ENCODE data around the gene GUCY1A2. TPM values are rescaled to one million over a fixed set of nuclear protein-coding genes. Genes with fewer than 3 reads are reported as not detected.

GUCY1A2 gene
- polyA plus RNA-seq, 1 donor: 5.9 TPM

DNA sequence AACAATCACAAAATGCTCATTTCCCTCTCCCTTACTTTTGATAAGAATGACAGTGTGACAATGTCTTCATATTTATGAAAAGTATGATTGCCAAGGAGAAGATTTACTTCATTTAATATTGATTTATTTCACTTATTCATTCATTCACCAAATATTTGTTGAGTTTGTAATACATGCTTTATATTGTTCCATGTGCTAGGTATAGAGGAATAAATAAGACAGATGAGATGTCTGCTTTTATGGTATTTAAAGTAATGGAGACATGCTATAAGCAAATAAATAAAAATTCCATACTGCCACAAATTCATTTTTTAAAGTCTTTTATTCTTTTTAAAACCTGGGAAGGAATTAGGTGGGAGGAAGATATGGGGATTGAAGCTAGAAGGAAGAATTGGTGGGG is 289.4 kb downstream of the GUCY1A2 start:
- no peak for DNase-seq

DNA sequence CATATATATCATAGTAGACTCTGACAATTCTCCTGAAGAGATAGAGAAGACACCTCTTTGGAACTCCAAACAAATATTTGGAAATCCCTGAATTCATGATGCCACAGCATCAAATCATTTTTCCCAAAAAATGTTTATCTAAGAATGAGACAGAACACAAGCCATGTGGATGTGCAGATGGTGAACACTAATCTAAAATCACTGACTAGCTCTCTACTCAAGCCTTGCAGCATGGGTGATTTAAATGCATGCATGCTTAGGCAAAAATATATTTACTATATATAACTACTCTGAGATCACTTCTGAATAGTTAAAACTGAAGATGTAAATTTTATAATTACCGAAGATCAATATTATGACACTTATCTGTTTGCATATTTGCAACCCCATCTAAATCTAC is 289.9 kb downstream of the GUCY1A2 start:
- no peak for DNase-seq

DNA sequence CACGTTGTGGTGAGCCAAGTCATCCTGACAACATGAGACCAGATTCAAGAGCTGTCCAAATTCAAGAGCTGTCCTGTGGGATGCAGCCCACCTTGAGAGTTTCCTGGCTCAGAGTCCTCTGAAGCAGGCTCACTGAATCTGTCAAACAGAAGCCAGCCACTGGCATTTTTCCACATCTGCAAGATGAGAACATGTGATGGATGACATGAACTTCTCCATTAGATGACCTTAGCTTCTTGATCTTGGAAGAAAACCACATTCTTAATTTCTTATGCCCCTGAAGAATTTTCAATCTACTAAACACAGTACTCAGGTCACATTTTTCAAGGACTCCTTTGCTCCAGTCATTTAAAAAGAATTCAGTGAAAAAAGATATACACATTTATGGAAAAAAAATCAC is 291.0 kb downstream of the GUCY1A2 start:
- no peak for DNase-seq

DNA sequence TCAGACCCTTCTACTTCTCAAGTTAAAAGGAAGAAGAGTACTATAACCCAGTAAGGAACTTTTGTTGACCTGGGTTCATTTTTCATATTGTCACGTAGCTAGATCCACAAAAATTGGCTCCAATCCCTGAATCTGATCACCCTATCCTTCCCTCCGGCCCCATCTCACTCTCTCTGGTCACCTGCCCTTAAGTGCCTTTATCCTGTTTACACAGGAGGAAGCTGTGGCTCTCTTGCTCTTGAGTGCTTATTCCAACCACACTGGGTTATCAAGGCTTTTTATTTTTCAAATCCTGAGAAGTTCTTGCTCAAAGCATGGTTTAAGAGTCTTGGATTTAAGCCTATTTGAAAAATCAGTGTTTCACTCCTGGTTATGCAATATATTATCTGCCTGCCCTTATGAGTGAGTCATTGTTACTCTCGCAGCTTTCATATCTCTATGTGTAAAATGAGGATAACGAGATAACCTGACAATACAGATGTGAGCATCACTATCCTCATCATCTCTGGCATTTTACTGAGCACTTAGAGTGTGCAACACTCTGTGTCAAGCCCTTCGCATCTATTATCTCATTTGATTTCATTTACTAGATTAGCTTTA is 293.9 kb downstream of the GUCY1A2 start:
- no peak for DNase-seq

DNA sequence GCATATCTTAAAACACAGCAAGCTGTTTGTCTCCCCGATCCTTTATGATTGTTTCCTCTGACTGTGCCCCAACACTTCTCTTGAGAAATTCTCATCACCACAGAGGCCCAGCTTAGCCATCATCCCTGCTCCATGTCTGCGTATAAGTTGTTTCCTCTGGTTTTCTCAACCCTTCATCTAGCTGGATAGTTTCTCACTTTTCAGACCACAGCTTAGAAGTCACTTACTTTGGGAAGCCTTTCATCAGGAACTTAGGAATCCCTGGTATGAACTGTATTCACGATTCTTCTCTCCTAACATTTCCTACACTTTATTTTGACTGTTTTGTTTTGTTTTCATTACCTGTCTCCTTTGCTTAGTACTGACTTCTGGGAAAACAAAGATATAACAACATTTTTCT is 295.2 kb downstream of the GUCY1A2 start:
- no peak for DNase-seq

DNA sequence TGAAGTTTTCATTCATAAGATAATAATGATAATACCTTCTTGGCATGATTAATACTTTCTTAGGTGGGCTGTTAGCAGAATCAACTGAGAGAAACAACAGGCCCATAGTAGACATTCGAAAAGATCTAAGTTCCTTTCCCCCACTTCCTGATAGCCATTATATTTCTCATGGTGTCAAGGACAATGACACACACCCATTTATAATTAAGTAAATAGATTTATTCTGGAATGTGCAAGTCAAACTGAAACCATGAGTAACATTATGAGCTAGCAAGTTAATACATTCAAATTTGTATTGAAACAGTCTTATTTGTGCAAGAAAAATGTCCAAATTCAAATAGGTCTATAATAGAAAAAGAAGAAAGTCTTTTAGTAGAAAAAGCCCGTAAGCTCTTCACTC is 301.1 kb downstream of the GUCY1A2 start:
- DNase-seq: no peak

DNA sequence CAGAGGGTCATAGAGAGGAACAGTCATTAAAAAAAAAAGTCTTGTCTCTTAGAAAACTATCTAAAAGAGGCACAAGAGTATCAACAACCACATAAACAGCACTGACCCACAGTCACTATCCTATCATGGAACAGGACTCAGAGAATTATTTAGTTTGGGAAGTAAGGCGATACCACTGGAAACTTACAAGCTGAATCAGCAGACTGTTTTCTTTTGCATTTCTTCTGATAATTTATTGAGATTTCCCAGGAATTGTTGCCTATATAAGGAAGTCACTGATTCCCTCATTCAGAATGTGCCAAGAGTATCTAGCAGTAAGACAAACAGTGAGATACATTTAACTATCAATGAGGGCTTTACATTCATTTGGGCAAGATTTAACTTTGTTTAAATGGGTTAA is 304.1 kb downstream of the GUCY1A2 start:
- DNase-seq: no peak

DNA sequence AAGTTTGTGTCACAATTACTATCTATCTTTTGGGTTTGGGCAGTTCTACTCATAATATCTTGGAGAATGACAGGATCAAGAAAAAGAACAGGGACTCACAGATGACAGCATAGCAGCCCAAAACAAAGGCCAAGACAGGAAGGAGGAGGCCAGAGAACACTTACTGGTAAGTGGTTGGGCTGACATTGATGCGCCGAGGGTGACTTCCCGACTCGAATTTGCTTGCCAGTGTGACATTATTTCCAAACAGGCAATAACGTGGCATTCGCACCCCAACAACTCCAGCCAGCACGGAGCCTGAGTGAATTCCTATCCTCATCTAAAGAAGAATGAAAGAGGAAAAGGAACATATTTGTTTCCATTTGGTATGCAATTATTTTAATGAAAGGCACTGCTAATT is 309.9 kb downstream of the GUCY1A2 start:
- DNase-seq: no peak

DNA sequence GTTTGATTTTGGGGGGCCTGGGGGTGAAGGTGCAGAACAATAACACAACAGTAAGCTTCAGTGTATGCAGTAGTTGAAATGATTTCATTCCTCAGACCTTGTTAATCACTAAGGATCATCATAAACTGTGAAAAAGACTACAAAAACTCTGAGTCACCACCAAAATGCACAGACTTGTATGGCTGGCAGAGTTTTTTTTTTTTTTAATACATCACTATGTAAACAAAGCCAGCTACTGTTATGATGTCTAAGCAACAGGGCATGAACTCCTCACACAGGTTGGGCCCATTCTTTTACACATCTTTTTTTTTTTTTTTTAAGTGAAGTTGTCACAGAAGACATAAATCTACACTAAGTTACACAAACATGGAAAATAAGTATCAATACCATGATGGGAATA is 311.9 kb downstream of the GUCY1A2 start:
- no peak for DNase-seq

DNA sequence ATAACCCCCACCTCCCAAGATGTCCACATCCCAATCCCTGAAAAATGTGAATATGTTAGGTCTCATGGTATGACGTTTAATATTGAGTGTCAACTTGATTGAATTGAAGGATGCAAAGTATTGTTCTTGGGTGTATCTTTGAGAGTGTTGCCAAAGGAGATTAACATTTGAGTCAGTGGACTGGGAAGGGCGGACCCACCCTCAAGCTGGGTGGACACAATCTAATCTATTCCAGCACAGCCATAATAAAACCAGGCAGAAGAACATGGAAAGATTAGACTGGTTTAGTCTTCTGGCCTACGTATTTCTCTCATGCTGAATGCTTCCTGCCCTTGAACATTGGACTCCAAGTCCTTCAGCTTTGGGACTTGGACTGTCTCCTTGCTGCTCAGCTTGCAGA is 315.5 kb downstream of the GUCY1A2 start:
- no peak for DNase-seq

DNA sequence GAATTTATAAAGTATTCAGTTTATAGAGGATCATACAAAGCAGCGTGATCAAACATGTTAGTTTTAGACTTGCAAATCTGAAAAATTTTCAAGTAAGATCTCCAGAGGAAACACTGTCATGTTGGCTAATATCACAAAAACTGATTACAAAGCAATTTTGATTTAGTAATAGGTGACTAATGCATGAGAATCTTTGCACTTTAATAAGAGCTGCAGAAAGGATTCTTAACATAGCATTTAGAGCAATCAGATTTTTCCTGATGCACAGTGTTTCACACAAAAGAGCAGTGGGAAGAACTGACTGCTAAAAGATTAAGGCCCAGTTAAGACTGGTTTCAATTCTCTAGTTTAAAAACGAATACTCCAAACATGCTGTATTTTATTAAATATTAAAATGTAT is 321.2 kb downstream of the GUCY1A2 start:
- DNase-seq: no peak

DNA sequence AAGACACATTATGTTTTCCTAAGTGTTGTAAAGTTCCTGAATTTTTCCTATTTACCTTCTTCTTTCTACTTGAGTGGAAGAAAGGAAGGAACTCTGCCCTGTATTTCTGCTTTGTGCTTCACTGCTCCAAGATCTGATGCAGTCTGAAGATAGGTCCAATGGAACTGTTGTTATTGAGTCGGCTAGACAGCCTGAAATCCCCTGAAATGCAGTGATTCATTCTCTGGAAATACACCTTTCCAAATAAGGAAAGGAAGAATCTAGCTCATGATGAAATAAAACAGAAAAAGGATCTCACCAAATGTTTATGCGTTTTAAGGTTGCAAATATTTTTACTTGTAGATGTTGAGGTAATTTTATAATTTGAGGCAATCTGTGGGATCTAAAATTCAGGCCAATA is 322.8 kb downstream of the GUCY1A2 start:
- DNase-seq: no peak

DNA sequence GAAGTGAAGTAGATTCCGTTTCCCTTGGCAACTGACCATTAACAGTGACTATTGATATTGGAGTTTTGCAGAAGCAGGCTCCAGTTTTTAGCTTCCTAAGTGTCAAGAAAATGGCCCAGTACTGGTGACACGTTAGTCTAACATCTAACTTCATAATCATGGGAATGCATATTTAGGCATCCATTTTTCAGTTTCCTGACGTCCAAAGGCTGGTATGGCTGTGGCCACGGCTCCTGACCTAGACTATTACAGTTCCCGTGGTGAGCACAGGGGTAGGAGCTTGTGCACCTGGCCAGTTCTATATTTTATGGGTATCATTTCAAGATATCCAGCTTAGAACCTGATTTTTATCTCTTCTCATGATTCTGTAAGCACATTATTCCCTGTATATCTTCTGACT is 323.8 kb downstream of the GUCY1A2 start:
- DNase-seq: no peak

DNA sequence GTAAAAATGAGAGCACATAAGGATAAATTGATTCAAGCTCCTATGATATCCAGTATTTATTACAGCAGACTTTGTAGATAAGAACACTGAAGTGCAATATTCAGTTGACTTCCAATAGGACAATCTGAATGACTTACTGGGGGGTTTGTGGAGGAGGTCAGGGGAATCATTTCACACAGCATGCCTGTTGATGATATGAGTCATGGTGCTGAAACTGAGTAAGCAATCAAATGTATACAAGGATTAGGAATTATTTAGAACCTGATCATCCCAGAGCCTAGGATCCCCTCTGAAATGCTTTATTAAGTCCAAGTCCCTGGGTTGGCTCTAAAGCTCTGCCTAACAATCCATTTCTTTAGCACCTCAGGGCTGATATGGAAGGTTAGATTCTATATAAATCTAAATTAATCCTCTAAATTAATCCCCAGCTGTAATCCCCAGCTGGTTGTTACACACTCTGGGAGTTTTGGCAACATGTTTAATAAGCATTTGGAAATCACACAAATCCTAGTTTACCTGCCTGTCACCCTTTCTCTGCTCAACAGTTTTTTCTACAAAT is 326.4 kb downstream of the GUCY1A2 start:
- DNase-seq: no peak

DNA sequence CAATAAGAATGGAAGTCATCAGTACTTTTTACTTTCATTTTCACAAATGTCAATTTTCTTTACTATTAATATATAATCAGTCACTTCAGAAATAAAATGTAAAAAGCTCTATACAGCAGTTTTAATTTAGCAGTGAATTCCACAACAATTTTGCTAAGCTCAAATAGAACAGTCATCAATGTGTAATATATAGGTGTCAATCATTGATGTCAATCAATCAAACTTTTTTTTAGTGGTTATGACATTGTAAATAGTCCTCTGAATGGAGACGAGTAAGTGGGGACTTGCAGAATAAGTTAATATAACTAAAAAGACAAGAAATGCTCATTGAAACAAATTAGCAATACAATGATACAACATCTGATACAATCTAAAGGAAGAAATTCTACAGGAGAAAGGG is 327.4 kb downstream of the GUCY1A2 start:
- no peak for DNase-seq

DNA sequence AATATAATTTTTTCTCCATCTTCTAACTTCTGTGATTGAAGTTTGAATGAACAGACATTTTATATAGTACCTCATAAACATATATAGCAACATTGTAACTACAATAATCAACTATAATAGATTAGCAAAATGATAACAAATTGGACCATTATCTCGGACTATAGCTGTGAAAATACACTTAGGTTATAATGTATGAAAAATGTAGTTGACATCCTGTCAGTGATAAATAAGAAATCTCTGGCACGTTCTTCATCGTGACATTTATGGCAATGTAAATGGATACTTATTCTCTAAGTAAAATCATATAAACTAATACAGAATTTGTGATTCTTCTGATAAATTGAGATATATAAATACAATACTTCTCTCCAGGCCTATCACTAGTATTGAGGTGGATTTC is 333.3 kb downstream of the GUCY1A2 start:
- no peak for DNase-seq

DNA sequence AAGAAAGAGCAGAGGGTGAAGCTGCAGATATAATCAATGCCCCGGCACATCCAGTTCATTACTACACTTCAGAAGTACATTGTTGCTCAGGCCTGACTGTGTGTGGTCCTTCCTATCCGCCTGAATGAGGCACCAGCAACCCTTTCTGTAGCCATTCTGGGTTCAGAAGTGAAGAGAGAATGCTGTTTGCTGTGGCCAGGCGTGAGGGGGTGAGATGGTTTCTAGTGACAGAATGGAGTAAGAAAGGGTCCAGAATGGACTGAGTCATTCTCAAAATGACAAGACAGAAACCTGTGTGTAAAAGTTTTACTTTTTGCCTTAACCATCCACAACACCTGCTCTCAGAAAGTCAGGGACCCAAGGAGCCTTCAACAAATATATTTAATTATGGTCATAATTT is 334.8 kb downstream of the GUCY1A2 start:
- DNase-seq: no peak

DNA sequence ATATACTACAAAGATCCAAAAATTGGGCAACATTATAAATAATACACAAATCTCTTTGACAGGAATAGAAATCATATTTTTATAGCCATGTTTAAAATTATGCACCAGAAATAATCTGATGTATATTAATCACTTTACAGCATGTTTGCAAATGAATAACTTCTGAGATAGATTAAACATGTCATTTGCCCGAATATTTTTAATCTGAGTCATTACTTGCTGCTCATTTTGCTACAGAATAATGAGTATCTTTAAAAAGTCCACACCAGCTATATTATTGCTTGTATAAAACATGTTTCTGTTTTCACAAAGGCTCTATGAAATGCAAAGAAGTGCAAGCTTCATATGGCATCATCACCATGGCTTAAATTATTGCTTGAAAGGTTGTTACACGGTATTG is 336.8 kb downstream of the GUCY1A2 start:
- DNase-seq: no peak

DNA sequence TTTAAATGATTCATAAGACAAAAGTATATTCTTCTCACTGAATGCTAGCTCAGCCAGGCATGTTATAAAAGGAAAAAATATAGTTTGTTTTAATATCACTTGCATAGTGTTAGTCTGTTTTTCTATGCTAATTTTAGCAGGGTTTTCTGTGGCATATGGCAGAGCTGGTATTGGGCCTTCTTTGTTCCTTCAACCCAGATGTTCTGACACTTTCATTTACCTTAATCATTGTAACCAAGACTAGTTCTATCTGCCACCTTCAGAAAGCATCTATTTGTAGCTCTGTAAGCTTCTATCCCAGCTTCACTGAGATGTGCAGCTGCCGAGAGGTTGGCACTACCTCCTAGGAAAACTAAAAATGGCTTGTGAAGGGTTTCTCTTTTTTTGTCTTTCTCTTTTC is 338.7 kb downstream of the GUCY1A2 start:
- DNase-seq: no peak

DNA sequence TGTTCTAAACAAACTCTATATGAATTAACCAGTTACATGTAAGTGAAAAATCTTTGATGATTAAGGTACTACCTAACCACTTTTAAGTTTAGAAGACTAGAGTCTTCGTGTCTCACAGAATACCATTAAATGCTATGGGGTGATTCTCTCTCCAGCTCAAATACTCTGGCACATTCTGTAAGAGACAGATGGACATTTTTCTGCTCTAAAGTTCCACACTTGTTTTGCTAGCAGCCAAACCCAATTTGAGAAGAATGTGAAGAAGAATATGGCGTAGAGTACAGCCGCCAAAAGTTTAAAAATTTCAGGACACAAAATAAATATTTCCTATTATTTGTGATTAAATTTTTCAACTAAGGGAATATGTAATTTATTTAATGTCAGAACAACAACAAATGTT is 339.1 kb downstream of the GUCY1A2 start:
- DNase-seq: no peak

DNA sequence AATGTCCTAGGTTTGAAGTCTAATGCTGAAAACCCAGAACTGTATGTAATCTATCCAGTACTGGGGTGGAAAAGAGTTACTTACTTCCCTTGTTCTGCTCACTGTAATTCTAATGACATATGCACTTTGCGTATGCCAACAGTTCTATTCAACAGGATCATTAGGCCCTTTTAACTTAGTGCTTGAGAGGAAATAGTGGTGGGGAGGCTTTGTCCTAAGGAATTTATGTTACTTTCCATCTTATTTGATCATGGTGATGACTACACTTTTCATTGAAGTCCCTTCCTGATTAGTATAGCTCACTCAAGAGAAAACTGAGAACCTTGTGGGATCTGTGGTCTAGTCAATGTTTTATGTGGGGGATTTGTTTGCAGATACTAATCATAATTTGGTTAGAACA is 348.2 kb downstream of the GUCY1A2 start:
- no peak for DNase-seq

DNA sequence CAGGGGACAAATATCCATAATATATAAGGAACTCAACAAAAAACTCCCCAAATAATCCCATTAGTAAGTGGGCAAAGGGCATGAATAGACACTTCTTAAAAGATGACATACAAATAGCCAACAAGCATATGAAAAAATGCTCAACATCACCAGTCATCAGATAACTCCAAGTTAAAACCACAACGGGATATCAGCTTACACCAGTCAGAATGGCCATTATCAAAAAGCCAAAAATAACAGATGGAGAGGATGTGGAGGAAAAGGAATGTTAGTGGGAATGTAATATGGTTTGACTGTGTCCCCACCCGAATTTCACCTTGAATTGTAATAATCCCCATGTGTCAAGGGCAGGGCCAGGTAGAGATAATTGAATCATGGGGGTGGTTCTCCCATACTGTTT is 350.1 kb downstream of the GUCY1A2 start:
- DNase-seq: no peak

DNA sequence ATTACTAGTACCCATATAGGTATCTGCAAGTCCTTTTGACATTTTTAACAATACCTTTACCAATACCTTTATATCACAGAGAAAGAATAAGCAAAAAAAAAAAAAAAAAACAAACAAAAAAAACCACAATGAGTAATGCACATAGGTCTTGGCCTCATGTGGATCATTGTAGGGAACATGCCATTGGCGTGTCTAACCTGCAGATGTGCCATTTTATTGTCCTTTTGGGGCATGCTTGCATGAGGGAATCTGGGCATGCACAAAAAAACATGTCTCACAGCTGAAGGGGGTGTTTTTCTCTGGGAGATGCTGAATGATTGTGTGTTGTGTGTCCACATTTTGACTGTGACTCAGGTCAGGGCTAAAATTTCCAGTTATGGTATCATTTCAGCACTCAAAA is 361.6 kb downstream of the GUCY1A2 start:
- DNase-seq: no peak

DNA sequence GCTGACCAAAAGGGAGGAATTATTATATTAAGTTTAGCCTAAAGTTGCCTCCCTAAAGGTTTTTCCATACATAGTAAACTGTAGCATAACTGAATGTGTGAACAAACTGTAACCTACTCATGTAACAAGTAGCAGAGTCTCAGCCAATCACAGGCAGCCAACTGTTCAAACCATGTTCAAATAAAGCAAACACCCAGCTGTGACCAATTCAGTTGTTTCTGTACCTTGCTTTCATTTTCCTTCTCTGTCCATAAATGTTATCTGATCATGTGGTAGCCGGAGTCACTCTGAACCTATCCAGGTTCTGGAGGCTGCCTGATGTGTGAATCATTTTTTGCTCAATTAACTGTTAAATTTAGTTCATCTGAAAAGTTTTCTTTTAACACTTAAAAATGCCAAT is 373.5 kb downstream of the GUCY1A2 start:
- DNase-seq: no peak

DNA sequence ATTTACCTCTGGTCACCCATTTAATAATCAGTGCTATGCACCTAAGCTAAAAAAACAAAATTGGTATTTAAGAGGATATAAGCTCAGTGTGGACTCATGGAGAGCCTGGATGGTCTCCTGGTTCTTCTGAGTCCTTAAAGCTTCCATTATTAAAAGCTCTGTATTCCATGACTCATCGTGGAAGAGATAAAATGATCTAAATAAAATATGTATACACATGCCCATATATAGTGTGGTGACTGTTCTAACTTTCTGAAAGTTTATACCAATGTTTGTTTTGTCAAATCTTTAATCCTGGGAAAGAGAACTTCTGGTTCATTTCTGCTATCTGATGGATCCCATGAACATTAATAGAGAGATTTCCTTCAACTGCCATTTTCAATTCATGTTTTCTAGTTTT is 375.9 kb downstream of the GUCY1A2 start:
- DNase-seq: no peak
